Sigmoid colon (tissue), 4 donors: ENCODE measurements around the gene ZNF614.

Experiments used
- CTCF ChIP-seq, 4 experiments: fragments of 450-650 bp in 3 of 4; fragments of 200-600 bp in 1 of 4; IDR thresholded peaks; one replicate each; pipeline ENCODE4 v1.5.1; 2016 to 2019; ENCODE audit warnings: antibody characterized with exemption in 4 of 4, mild to moderate bottlenecking in 3 of 4, moderate library complexity in 2 of 4
- EP300 ChIP-seq, 4 donors: sonication (generic); formaldehyde crosslinking; IDR thresholded peaks; one replicate each; pipeline ENCODE4 v1.6.1; 2017; ENCODE audit warnings: antibody characterized with exemption in 4 of 4
- POLR2A ChIP-seq, 2 donors: fragments of 450-650 bp; IDR thresholded peaks; one replicate each; pipeline ENCODE4 v1.6.1; 2016; ENCODE audit warnings: antibody characterized with exemption in 2 of 2, mild to moderate bottlenecking in 2 of 2, moderate library complexity in 2 of 2
- POLR2AphosphoS5 ChIP-seq, 4 donors: sonication (generic); formaldehyde crosslinking; IDR thresholded peaks; one replicate each; pipeline ENCODE4 v1.6.1; 2017; ENCODE audit warnings: antibody characterized with exemption in 4 of 4

GRCh38 chr19:52070496-52070895 lies 42.3 kb upstream of the ZNF614 start:
- no peak for TF ChIP-seq EP300 (IDR thresholded peaks at IDR 0.05)
- TF ChIP-seq CTCF (IDR thresholded peaks at IDR 0.05): no peak
- no peak for TF ChIP-seq POLR2A (IDR thresholded peaks at IDR 0.05)
- TF ChIP-seq POLR2AphosphoS5 (IDR thresholded peaks at IDR 0.05): no peak
